Common myeloid progenitor, CD34-positive (primary cell): ENCODE data around the gene PRR35.

Experiments
- CTCF ChIA-PET: fragments of 350-600 bp; sonication (Branson Sonifier 250); formaldehyde crosslinking; loops from one replicate; lab custom pipeline; 2021; ENCODE audit warnings: antibody characterized with exemption; lab: Charles Lee
- POLR2A ChIA-PET: fragments of 350-600 bp; sonication (Branson Sonifier 250); formaldehyde crosslinking; loops from one replicate; lab custom pipeline; 2021; ENCODE audit warnings: antibody characterized with exemption; lab: Charles Lee
- DNase-seq, 3 donors: peaks; one replicate each; pipeline versions ENCODE4 v3.0.0 to v3.0.0-alpha.2; 2013
- H3K27ac ChIP-seq, 2 experiments: 1 replicate in 1 of 2; 2 replicates in 1 of 2; pipeline ENCODE4 v1.7.0; 2013; ENCODE audit warnings: inconsistent platforms in 2 of 2, low read length in 2 of 2, mild to moderate bottlenecking in 2 of 2, low read depth in 1 of 2, moderate library complexity in 1 of 2; ENCODE audit not compliant: severe bottlenecking in 2 of 2, insufficient read depth in 1 of 2, poor library complexity in 1 of 2
- H3K27me3 ChIP-seq, 5 experiments: replicated peaks in 2 of 5; 1 replicate in 3 of 5; 2 replicates in 2 of 5; pipeline versions ENCODE4 v1.6.1 to v1.7.0; 2013; ENCODE audit warnings: low read length in 4 of 5, mild to moderate bottlenecking in 2 of 5, moderate library complexity in 2 of 5, inconsistent platforms in 1 of 5; ENCODE audit not compliant: insufficient read depth in 5 of 5, control insufficient read depth in 4 of 5
- H3K36me3 ChIP-seq, 4 experiments: 1 replicate in 2 of 4; 2 replicates in 2 of 4; pipeline versions ENCODE4 v1.6.1 to v1.7.0; 2013; ENCODE audit warnings: low read length in 3 of 4, control low read depth in 1 of 4, mild to moderate bottlenecking in 1 of 4; ENCODE audit not compliant: control insufficient read depth in 4 of 4, insufficient read depth in 4 of 4
- H3K4me1 ChIP-seq, 4 experiments: 1 replicate in 3 of 4; 2 replicates in 1 of 4; pipeline versions ENCODE4 v1.6.1 to v1.7.1; 2013; ENCODE audit warnings: low read length in 3 of 4, mild to moderate bottlenecking in 3 of 4, control low read depth in 1 of 4, inconsistent platforms in 1 of 4, moderate library complexity in 1 of 4; ENCODE audit not compliant: control insufficient read depth in 4 of 4, insufficient read depth in 4 of 4; ENCODE audit errors: control extremely low read depth in 1 of 4
- H3K4me3 ChIP-seq, 7 experiments: 1 replicate in 4 of 7; 2 replicates in 3 of 7; pipeline versions ENCODE4 v1.5.1 to v1.7.0; 2013; ENCODE audit warnings: mild to moderate bottlenecking in 7 of 7, low read length in 6 of 7, moderate library complexity in 6 of 7, inconsistent platforms in 2 of 7, low read depth in 2 of 7, control low read depth in 1 of 7; ENCODE audit not compliant: insufficient read depth in 4 of 7, control insufficient read depth in 1 of 7; ENCODE audit errors: extremely low read depth in 1 of 7
- H3K9me3 ChIP-seq, 5 experiments: 1 replicate in 4 of 5; 2 replicates in 1 of 5; pipeline versions ENCODE4 v1.6.1 to v1.7.1; 2013; ENCODE audit warnings: low read length in 4 of 5, mild to moderate bottlenecking in 2 of 5, inconsistent platforms in 1 of 5, low read depth in 1 of 5, moderate library complexity in 1 of 5; ENCODE audit not compliant: control insufficient read depth in 4 of 5, insufficient read depth in 2 of 5; ENCODE audit errors: control extremely low read depth in 1 of 5
- WGBS: methylation state at CpG from one replicate; pipeline ENCODE4 v1.1.5; 2013; ENCODE audit not compliant: insufficient coverage; 5-methylcytosine and 5-hydroxymethylcytosine counted together

The PRR35 gene

DNA sequence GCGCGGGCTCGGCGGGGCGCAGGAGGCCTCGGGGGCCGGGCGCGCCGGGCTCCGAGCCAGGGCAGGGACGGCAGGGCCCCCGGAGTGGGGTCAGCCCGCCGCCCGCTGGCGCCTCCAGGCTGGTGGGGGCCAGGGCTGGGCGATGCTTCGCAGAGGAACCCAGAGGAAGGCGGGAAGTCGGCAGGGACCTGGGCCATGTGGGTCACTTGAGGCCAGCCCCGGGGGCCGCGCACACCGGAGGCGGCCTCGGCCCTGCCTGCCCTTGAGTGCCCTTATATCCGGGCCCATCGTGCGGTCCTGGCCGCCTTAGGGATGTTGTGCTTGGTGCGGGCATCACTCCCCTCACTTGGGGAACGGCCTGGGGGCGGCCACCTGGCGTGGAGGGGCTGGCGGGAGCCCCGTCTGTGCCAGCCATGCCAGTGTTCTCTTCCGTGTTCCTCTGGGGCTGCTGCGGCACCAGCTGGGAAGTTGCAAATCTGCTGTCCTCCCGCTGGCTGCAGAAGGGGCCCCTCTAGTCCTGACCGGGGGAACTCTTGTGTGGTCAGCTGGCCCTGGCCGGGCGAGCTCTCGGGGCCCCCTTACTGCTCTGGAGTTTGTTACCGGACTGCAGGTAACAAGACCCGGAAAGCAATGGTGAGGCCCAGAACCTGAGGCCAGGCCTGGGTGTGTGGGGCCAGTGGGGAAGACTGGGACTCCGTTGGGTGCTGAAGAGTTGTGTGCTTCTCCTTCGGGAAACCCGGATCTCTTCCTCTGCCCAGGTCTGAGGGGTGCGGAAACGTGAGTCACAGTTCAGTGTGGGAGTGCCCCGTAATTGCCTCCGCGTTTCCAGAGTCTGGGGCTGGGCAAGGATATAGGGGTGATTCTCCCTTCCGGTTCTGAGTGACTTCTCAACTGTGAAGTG, 31.8 kb upstream of the PRR35 start:
- Histone ChIP-seq H3K36me3 (peaks cover 0 to 19% (median 2%) of the 10 kb centered on the region in 4 experiments), H3K9me3 (no peaks in the 10 kb centered on the region), H3K27ac (peak overlapping the region; percentile 27 to 77), H3K4me3 (peak overlapping the region; percentile 63 to 91 (median 83)), H3K4me1 (peaks cover 0 to 43% (median 33%) of the 10 kb centered on the region in 4 experiments), H3K27me3 (no peaks in the 10 kb centered on the region)
- CTCF ChIA-PET = interaction anchor here (0.8 to 1.3 kb wide), 5 partner anchors 11 to 82 kb away, joined by 3 to 4 read pairs (median 3); no protein-coding TSS in a partner anchor
- POLR2A ChIA-PET = interaction anchor here (1.0 kb wide), 1 partner anchor 60 kb away, joined by 5 read pairs; no protein-coding TSS in a partner anchor
- WGBS = 4% methylated on average over 47 of the region's 55 CpGs
- peak in 2 of 3 donors; percentile 34 to 50 for DNase-seq

DNA sequence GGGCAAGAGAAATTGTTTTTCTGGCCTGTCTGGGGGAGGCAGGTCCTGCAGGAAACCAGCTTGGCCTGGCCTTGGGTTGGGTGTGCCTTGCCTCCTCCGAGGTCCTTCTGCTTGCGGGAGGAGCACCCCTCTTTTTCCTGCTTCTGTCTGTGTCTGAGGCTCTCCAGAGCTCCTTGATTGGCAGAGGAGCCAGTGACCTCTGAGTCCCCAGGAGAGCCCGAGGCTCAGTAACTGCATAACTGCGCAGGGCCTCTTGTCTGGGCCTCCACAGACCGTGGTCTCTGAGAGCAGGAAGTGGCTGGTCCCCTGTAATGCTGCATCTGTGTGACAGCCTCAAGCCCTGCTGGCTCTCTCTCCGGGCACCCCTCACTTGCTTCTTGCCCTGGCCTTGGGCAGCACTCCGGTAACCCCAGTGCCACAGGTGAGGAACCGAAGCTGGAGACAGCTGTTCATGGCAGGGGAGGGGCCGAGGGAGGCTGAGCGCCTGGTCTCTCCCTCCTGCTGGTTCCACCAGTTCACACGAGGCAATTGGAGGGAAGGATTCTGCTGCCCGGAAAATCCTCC, 31.1 kb upstream of the PRR35 start:
- Histone ChIP-seq H3K27me3 (no peaks in the 10 kb centered on the region), H3K9me3 (no peaks in the 10 kb centered on the region), H3K27ac (peak overlapping the region; percentile 27 to 77), H3K4me3 (peak overlapping the region; percentile 6 to 91 (median 83)), H3K4me1 (peaks cover 0 to 43% (median 33%) of the 10 kb centered on the region in 4 experiments), H3K36me3 (peaks cover 0 to 22% (median 2%) of the 10 kb centered on the region in 4 experiments)
- ChIA-PET POLR2A (no interaction called here), CTCF (interaction anchor here (0.8 to 1.4 kb wide), 4 partner anchors 10 to 82 kb away, joined by 3 to 4 read pairs (median 3); no protein-coding TSS in a partner anchor)
- DNase-seq = peak in 2 of 3 donors; percentile 42 to 52
- 57% methylated on average over 12 of the region's 12 CpGs for WGBS

DNA sequence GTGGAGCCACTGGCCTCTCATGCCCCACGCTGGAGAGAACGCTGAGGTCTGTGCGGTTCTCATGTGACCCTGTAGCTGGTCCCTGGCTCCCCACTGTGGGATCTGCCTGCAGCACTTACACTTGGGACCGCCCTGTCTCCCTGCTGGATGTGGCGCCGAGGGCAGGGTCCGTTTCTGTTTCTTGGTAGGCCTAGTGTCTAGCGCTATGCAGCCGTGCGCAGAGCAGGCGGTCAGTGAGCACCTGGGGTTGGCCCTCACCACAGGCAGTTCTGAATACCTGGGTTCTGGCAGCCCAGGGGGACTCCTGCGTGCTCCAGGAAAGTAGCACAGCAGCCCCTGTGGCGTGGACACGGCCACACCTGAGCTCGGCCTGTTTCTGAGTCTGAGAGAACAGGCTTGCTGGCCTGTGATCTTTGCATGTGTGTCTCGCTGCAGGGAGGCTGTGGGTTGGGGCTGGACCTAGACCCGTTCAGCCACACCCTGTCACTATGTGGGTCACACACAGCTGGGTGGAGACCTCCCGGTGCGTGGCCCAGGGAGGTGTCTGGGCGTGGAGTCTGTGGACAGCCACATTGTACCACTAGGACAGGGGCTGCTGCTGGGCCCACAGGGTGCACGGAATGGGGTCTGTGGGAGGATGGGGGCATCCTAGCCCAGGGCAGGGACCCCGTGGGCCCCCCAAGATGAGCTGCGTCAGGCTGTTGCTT, 29.9 kb upstream of the PRR35 start:
- no peak overlapping the region for H3K27ac ChIP-seq
- H3K9me3 ChIP-seq = no peaks in the 10 kb centered on the region

DNA sequence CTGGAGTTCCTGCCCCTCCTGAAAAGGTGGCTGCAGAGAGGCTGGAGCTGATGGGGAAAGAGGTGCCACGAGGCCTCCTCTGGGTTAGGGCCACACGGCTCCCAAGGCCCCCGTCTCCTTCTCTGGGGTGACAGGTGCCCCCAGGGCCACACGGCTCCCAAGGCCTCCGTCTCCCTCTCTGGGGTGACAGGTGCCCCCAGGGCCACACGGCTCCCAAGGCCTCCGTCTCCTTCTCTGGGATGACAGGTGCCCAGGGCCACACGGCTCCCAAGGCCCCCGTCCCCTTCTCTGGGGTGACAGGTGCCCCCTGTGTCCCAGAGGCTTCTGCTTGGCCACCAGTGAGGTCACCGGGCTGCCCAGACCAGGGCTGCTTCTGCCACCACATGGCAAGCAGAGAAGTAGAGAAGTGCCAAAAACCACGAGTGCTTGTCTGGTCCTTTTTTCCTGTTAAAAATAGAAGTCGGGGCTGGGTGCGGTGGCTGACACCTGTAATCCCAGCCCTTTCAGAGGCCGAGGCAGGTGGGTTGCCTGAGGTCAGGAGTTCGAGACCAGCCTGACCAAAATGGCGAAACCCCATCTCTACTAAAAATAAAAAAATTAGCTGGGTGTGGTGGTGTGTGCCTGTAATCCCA, 28.6 kb upstream of the PRR35 start:
- no peak for DNase-seq
- Histone ChIP-seq H3K36me3 (peaks cover 2 to 36% (median 7%) of the 10 kb centered on the region in 4 experiments), H3K27ac (no peak overlapping the region), H3K9me3 (no peaks in the 10 kb centered on the region), H3K4me1 (peaks cover 0 to 28% (median 20%) of the 10 kb centered on the region in 4 experiments), H3K27me3 (no peaks in the 10 kb centered on the region), H3K4me3 (no peak overlapping the region)
- CTCF ChIA-PET = no interaction called here
- POLR2A ChIA-PET = no interaction called here
- WGBS = 85% methylated on average over 10 of the region's 16 CpGs

More for the DNA sequence above, 29.9 kb upstream of the PRR35 start:
- no peak overlapping the region for H3K4me3 ChIP-seq
- H3K36me3 ChIP-seq = peaks cover 2 to 28% (median 3%) of the 10 kb centered on the region in 4 experiments
- peaks cover 0 to 41% (median 33%) of the 10 kb centered on the region in 4 experiments for H3K4me1 ChIP-seq
- ChIA-PET CTCF (interaction anchor here (1.3 to 1.4 kb wide), 2 partner anchors 9 to 10 kb away, joined by 3 to 6 read pairs; no protein-coding TSS in a partner anchor), POLR2A (no interaction called here)
- 97% methylated on average over 23 of the region's 23 CpGs for WGBS
- DNase-seq = no peak
- no peaks in the 10 kb centered on the region for H3K27me3 ChIP-seq

DNA sequence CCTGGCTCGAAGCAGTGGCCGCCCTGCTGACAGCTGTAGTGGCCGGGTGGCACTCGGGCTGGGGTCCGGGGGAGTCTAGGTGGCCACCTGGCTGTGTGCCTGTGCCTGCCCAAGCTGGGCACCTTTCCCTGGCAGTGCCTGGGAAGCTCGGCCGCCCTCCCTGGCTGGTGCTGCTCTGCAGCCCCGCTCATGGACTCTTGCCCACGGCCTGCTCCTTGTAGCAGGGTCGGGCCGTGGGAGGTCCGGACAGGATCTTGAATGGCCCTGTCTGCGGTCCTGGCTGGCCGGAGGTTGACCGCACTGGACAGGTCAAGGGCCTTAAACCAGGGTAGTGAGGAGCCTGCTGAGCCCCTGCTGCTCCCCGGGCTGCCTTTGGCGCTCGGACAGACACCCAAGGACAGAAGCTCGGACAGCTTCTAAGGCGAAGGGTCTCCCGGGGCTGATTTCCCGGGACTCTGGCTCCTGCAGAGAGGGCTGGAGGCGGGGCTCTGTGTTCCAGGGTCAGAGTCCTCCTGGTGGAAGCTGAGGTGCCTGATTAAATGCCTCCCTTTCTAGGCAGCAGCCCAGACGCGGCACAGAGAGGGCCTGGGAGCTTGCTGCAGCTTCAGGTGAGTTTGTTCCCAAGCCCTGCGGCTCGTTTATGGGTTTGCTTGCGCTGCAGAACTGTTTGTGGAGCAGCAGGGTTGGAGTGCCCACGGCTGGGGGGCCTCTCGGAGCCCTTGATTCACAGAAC, 26.6 kb upstream of the PRR35 start:
- no peaks in the 10 kb centered on the region for H3K27me3 ChIP-seq
- no peaks in the 10 kb centered on the region for H3K9me3 ChIP-seq
- no peak overlapping the region for H3K4me3 ChIP-seq
- peaks cover 0 to 20% (median 12%) of the 10 kb centered on the region in 4 experiments for H3K4me1 ChIP-seq
- ChIA-PET POLR2A (no interaction called here), CTCF (no interaction called here)
- H3K27ac ChIP-seq = no peak overlapping the region
- H3K36me3 ChIP-seq = peaks cover 2 to 55% (median 19%) of the 10 kb centered on the region in 4 experiments
- DNase-seq = no peak
- 94% methylated on average over 26 of the region's 30 CpGs for WGBS

DNA sequence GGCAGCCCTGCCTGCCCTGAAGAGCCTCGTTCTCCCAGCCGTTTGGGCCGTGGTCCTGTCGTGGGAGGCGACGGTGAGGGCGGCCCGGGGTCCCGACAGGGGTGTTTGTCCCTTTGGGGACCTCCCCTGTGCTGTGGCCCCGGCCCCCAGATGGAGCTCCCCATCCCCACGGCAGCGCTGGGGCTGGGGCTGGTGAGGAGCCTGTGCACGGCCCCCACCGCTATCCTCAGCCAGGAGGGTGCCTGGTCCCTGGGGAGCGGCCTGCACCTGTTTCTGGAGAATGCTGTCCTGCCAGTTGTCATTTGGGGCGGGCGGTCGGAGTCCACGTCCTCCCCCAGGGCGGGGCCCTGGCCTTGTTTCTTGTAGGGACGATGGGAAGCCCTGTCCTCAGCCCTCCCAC, 26.1 kb upstream of the PRR35 start:
- peaks cover 2 to 58% (median 20%) of the 10 kb centered on the region in 4 experiments for H3K36me3 ChIP-seq
- no peak overlapping the region for H3K4me3 ChIP-seq
- 98% methylated on average over 21 of the region's 21 CpGs for WGBS
- ChIA-PET POLR2A (no interaction called here), CTCF (no interaction called here)
- no peak overlapping the region for H3K27ac ChIP-seq
- no peak for DNase-seq
- no peaks in the 10 kb centered on the region for H3K9me3 ChIP-seq
- no peaks in the 10 kb centered on the region for H3K27me3 ChIP-seq
- H3K4me1 ChIP-seq = peaks cover 0 to 14% (median 6%) of the 10 kb centered on the region in 4 experiments
